Astrocyte of the spinal cord (primary cell): Measurements from ENCODE around the gene MBNL2.
"Not testable (repeated sequence)": the region's sequence is repeated elsewhere in the genome, so short reads cannot be mapped to it uniquely, and the experiment has no call there.

Experiments used
- DNase-seq: peaks from one replicate; pipeline ENCODE4 v3.0.0; 2011; ENCODE audit warnings: low read depth, low spot score
- H3K4me3 ChIP-seq: 2 replicates; pipeline ENCODE4 v1.5.1; 2011; ENCODE audit warnings: low read depth, mild to moderate bottlenecking, low read length, moderate library complexity
- CTCF ChIP-seq: IDR thresholded peaks from 2 replicates; pipeline ENCODE4 v1.5.1; 2012; ENCODE audit warnings: low read depth, mild to moderate bottlenecking, low read length, inconsistent platforms
- in situ Hi-C: cut with HindIII; loops from 2 replicates; pipeline ENCODE4 v1.10.0; 2017; ENCODE audit warnings: low sequenced_read_pairs

The MBNL2 gene

GRCh38 chr13:97347255-97347932, 125.3 kb downstream of the MBNL2 start:
- H3K4me3 ChIP-seq, result no peak overlapping the region
- DNase-seq, result no peak
- no peak for TF ChIP-seq CTCF
- in situ Hi-C loops, result no loop called here

DNA sequence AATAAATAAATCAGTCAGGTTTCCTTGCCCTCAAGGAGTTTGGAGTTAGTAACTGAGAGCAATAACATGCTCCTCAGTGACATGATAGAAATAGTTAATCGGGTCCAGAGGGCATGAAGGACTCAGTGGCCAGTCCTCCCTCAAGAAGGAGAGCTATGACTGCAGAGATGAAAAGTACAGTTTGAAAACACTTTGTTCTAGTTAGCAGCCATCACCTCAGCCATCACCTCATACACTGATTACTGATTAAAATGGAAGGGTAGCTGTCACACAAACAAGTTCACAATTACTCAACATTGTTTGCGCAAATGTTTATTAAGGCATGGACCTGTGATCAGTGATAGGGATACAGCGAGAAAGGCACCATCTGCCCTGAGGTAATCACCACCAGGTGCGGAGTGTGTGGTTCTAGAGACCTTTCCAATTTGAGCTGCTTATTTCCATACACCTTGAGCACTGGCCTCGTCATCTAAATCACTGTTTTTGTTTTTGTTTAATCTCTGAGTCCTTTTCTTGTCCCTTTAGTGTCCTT, 126.5 kb downstream of the MBNL2 start:
- no peak for DNase-seq
- no peak overlapping the region for H3K4me3 ChIP-seq
- TF ChIP-seq CTCF, result no peak
- in situ Hi-C loops, result no loop called here

DNA sequence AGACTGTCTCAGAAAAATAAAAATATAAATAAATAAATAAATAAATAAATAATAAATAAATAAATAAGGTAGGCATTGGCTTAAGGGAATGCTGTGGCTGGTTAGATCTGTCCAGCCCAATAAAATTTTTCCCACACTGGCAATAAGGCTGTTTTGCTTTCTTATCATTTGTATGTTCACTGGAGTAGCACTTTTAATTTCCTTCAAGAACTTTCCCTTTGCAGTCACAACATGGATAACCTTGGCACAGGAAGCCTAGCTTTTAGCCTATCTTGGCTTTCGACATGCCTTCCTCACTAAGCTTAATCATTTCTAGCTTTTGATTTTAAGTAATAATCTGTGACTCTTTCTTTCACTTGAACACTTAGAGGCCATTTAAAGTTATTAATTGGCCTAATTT, 129.9 kb downstream of the MBNL2 start:
- DNase-seq, in situ Hi-C loops, H3K4me3 ChIP-seq: not testable (repeated sequence)

DNA sequence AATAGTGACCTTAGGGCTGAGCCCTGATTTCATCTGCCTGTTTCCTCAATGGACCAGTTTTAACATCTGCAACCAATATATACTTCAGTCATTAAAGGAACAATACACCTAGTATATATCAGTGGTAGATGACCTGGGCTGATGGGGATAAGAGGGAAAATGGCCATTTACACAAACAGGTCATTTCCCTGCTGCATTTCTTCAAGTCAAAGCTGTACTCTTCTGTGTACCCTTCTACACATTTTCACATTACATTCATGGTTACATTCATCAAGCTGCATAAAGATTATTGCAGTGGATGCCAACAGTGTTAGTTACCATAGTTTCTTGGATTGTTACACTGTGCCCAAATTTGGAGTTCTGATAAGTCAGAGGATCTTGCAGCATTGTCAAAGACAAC, 130.7 kb downstream of the MBNL2 start:
- TF ChIP-seq CTCF, result no peak
- no peak for DNase-seq
- in situ Hi-C loops, result no loop called here
- no peak overlapping the region for H3K4me3 ChIP-seq

DNA sequence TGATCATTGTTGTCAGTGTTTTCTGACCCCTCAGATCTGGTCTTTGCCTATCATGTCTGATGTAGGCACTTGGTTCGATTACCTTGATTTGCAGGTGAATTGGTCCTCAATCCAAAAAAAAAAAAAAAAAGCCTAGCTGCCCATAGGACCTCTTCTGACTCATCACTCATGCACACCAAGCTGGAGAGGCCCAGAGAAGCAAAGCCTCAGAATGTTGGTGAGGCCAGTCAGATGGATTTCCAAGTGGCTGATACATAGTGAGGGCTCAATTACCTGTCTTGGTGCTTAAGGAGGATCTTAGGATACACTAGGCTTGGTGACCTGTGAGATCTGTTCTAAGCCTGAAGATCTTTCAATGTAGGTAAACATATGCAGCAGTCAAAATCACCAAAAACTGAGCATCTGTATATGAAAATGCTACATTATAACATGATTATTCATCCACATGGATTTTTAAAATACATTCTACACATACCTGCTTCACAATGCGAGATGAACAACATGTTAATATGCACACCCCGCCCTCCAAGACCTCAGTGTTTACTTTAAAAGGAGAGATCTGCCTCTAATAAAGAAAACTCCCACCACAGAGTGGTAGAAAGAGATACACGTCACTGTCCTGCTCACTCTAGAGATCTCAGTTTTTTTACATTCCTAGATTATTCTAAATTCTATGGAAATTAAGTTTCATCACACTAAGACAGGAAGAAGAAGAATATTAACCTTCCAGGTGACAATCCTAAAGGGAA, 132.0 kb downstream of the MBNL2 start:
- no peak for TF ChIP-seq CTCF
- DNase-seq, result peak; percentile 40
- in situ Hi-C loops, result no loop called here
- no peak overlapping the region for H3K4me3 ChIP-seq

- no peak for TF ChIP-seq CTCF
- no peak for DNase-seq
- in situ Hi-C loops, result no loop called here
- no peak overlapping the region for H3K4me3 ChIP-seq
Observed at GRCh38 chr13:97354808-97355207, 132.7 kb downstream of the MBNL2 start.

GRCh38 chr13:97356592-97356991, 134.5 kb downstream of the MBNL2 start:
- no peak overlapping the region for H3K4me3 ChIP-seq
- in situ Hi-C loops, result no loop called here
- DNase-seq, result no peak
- no peak for TF ChIP-seq CTCF
